Cardiac fibroblast (primary cell): Measurements from ENCODE around the gene MEMO1.

Experiments used
- DNase-seq, 2 donors: peaks; one replicate each; pipeline versions ENCODE4 v3.0.0 to v3.0.0-alpha.2; 2010; ENCODE audit warnings: low read depth in 2 of 2
- H3K4me3 ChIP-seq, 2 donors: replicated peaks in 1 of 2; 1 replicate in 1 of 2; 2 replicates in 1 of 2; pipeline ENCODE4 v1.5.1; 2011; ENCODE audit warnings: low read depth in 2 of 2, low read length in 2 of 2, mild to moderate bottlenecking in 2 of 2, moderate library complexity in 1 of 2
- CTCF ChIP-seq: IDR thresholded peaks from one replicate; pipeline ENCODE4 v1.5.1; 2011; ENCODE audit warnings: low read depth, mild to moderate bottlenecking, low read length, inconsistent platforms

MEMO1 gene

GRCh38 chr2:32003791-32004190 lies 7.0 kb downstream of the MEMO1 start:
- no peak overlapping the region for H3K4me3 ChIP-seq
- no peak for TF ChIP-seq CTCF
- DNase-seq = no peak

DNA sequence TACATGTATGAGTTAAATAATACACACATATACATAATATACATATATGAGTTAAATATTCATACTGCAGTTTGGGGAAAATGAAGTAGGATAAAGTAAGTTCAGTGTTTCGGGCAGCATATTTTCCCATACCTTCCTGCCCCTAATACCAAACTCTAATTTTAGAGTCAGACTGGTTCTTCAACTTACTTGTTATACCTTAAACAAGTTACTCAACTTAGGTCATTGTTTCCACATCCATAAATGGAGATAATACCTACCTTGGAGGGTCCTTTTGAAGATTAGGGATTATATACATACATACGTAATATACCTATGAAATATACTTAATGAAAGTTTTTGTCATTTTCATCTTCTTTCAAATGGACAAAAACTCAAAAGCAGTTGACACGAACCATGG lies 8.4 kb downstream of the MEMO1 start:
- H3K4me3 ChIP-seq = no peak overlapping the region
- DNase-seq = no peak
- no peak for TF ChIP-seq CTCF

- TF ChIP-seq CTCF = no peak
- no peak for DNase-seq
- H3K4me3 ChIP-seq = no peak overlapping the region
These were observed 11.4 kb downstream of the MEMO1 start for GRCh38 chr2:31999438-31999837.

DNA sequence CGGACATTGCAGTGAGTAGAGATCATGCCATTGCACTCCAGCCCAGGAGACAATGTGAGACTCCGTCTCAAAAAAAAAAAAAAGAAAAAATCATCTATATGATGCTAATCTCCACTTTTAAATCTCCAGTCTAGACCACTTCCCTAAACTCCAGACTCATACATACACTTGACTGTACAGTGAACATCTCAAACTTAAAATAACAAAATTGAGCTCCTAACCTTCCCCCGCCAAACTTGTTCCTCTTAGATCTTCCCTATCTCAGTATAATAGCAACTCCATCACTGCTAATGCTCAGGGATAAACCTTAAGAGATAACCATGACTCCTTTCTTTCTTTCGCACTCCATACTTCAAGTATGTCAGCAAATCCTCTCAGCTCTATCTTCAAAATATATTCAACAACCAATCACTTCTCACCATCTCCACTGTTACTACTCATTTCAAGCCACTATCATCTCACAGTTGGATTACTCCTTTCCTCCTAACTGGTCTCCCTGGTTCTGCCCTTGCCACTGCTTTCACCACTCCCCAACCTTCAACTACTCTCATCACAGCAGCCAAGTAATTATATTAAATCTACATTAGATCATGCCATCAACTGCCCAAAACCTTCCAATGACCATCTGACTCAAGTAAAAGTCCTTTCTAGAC lies 12.0 kb downstream of the MEMO1 start:
- TF ChIP-seq CTCF = no peak
- DNase-seq = no peak
- no peak overlapping the region for H3K4me3 ChIP-seq

- no peak for TF ChIP-seq CTCF
- DNase-seq = peak; percentile 36 to 45
- no peak overlapping the region for H3K4me3 ChIP-seq
These were observed 13.2 kb downstream of the MEMO1 start for GRCh38 chr2:31997653-31998052.

DNA sequence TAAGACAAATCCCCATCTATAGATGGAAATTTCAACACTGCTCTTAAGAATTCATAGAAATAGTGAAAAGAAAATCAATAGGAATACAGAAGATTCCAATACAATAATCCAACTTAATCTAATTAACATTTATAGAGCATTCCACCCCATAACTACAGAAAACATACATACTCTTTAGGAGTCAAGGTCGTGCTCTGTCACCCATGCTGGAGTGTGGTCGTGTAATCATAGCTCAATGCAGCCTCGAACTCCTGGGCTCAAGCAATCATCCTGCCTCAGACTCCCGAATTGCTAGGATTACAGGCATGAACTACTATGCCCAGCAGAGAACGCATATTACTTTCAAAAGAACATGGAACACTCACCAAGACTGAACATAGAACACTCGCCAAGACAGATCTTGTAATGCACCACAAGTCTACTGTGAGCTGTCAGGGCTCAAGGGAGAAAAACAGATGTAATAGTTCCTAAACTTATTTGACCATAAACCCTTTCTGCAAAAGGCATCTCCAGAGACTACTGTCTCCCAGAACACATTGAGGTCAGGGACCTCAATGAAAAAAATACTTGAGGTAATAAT lies 14.1 kb downstream of the MEMO1 start:
- DNase-seq = peak; percentile 5 to 33
- TF ChIP-seq CTCF = no peak
- H3K4me3 ChIP-seq = no peak overlapping the region

DNA sequence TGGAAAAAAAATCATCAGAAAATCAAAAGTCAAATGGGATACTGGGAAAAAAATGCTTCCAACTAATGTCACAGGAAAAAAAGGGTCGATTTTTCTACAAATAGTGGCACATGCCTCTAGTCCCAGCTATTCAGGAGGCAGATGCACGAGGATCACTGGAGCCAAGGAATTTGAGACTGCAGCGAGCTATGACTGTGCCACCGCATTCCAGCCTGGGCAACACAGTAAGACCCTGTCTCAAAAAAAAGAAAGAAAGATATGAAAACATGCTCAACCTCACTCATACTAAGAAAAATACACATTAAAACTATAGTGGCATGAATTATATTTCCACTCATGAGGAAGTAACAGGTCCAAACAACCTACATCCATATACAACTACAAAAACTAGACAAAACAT lies 17.9 kb downstream of the MEMO1 start:
- no peak for DNase-seq
- H3K4me3 ChIP-seq = no peak overlapping the region
- no peak for TF ChIP-seq CTCF
